Mesenchymal stem cell (in vitro differentiated cells and primary cell): ENCODE data around the gene C21orf58.
A peak's percentile ranks its signal among the peaks of the same experiment; 100 is the strongest.

Experiments used
- DNase-seq: peaks from one replicate; pipeline ENCODE4 v3.0.0-alpha.2; 2013
- H2AFZ ChIP-seq: one replicate; pipeline ENCODE4 v1.6.1; 2013; ENCODE audit warnings: low read depth, mild to moderate bottlenecking, control low read depth, inconsistent platforms, low read length, moderate library complexity
- H2AK5ac ChIP-seq: 2 replicates; pipeline ENCODE4 v1.6.1; 2013; ENCODE audit warnings: low read length, moderate library complexity, mild to moderate bottlenecking, inconsistent platforms; ENCODE audit not compliant: severe bottlenecking
- H2BK120ac ChIP-seq: one replicate; pipeline ENCODE4 v1.6.1; 2013; ENCODE audit warnings: low read depth, mild to moderate bottlenecking, inconsistent platforms, low read length, moderate library complexity
- H2BK12ac ChIP-seq, 2 experiments: one replicate each; pipeline ENCODE4 v1.6.1; 2013; ENCODE audit warnings: inconsistent platforms in 2 of 2, low read length in 2 of 2, mild to moderate bottlenecking in 2 of 2, moderate library complexity in 2 of 2, control low read depth in 1 of 2
- H2BK15ac ChIP-seq: one replicate; pipeline ENCODE4 v1.6.1; 2013; ENCODE audit warnings: mild to moderate bottlenecking, low read depth, inconsistent platforms; ENCODE audit not compliant: poor library complexity, severe bottlenecking
- H2BK5ac ChIP-seq: 2 replicates; pipeline ENCODE4 v1.6.1; 2013; ENCODE audit warnings: low read depth, mild to moderate bottlenecking, low read length, control low read depth, inconsistent platforms; ENCODE audit not compliant: poor library complexity, severe bottlenecking
- H3K14ac ChIP-seq, 2 experiments: one replicate each; pipeline ENCODE4 v1.6.1; 2013; ENCODE audit warnings: inconsistent platforms in 2 of 2, low read length in 2 of 2, control low read depth in 1 of 2, mild to moderate bottlenecking in 1 of 2, moderate library complexity in 1 of 2
- H3K18ac ChIP-seq, 2 experiments: one replicate each; pipeline ENCODE4 v1.6.1; 2013; ENCODE audit warnings: inconsistent platforms in 2 of 2, low read length in 2 of 2, control low read depth in 1 of 2, low read depth in 1 of 2, mild to moderate bottlenecking in 1 of 2
- H3K23ac ChIP-seq, 2 experiments: one replicate each; pipeline ENCODE4 v1.6.1; 2013; ENCODE audit warnings: inconsistent platforms in 2 of 2, low read length in 2 of 2, mild to moderate bottlenecking in 2 of 2, moderate library complexity in 2 of 2, control low read depth in 1 of 2
- H3K27ac ChIP-seq: 2 replicates; pipeline ENCODE4 v1.5.1; 2013; ENCODE audit warnings: mild to moderate bottlenecking, moderate library complexity, low read length, control low read depth, inconsistent platforms; ENCODE audit not compliant: poor library complexity, severe bottlenecking
- H3K27me3 ChIP-seq, 2 experiments: 2 replicates each; pipeline versions ENCODE4 v1.6.1 to v1.7.0; 2013; ENCODE audit warnings: low read length in 2 of 2, mild to moderate bottlenecking in 2 of 2, moderate library complexity in 2 of 2, control low read depth in 1 of 2, inconsistent platforms in 1 of 2; ENCODE audit not compliant: control insufficient read depth in 1 of 2, insufficient read depth in 1 of 2
- H3K36me3 ChIP-seq, 2 experiments: 2 replicates each; pipeline versions ENCODE4 v1.6.1 to v1.7.0; 2013; ENCODE audit warnings: low read length in 2 of 2, control low read depth in 1 of 2, inconsistent platforms in 1 of 2, low read depth in 1 of 2, mild to moderate bottlenecking in 1 of 2; ENCODE audit not compliant: insufficient read depth in 2 of 2, control insufficient read depth in 1 of 2
- H3K4ac ChIP-seq, 2 experiments: one replicate each; pipeline ENCODE4 v1.6.1; 2013; ENCODE audit warnings: inconsistent platforms in 2 of 2, low read length in 2 of 2, mild to moderate bottlenecking in 2 of 2, moderate library complexity in 2 of 2, control low read depth in 1 of 2, low read depth in 1 of 2
- H3K4me1 ChIP-seq: 2 replicates; pipeline ENCODE4 v1.6.1; 2013; ENCODE audit warnings: low read depth, low read length, control low read depth; ENCODE audit not compliant: control insufficient read depth, insufficient read depth
- H3K4me2 ChIP-seq: 2 replicates; pipeline ENCODE4 v1.6.1; 2013; ENCODE audit warnings: low read length, mild to moderate bottlenecking, inconsistent platforms; ENCODE audit not compliant: poor library complexity, severe bottlenecking
- H3K4me3 ChIP-seq, 2 experiments: 2 replicates each; pipeline versions ENCODE4 v1.5.1 to v1.7.0; 2013; ENCODE audit warnings: low read length in 2 of 2, mild to moderate bottlenecking in 2 of 2, control low read depth in 1 of 2, low read depth in 1 of 2; ENCODE audit not compliant: insufficient read depth in 1 of 2
- H3K79me1 ChIP-seq: replicated peaks from 2 replicates; pipeline ENCODE4 v1.6.1; 2013; ENCODE audit warnings: mild to moderate bottlenecking, control low read depth, low read length, inconsistent platforms; ENCODE audit not compliant: poor library complexity, severe bottlenecking
- H3K9ac ChIP-seq: 2 replicates; pipeline ENCODE4 v1.7.0; 2013; ENCODE audit warnings: mild to moderate bottlenecking, low read length, moderate library complexity
- H3K9me3 ChIP-seq: 2 replicates; pipeline ENCODE4 v1.7.0; 2013; ENCODE audit warnings: mild to moderate bottlenecking, low read length; ENCODE audit not compliant: control insufficient read depth
- H4K8ac ChIP-seq: one replicate; pipeline ENCODE4 v1.6.1; 2013; ENCODE audit warnings: inconsistent platforms, mild to moderate bottlenecking, low read length, moderate library complexity
- H4K91ac ChIP-seq: one replicate; pipeline ENCODE4 v1.6.1; 2013; ENCODE audit warnings: mild to moderate bottlenecking, low read length, inconsistent platforms
- WGBS: methylation state at CpG from one replicate; pipeline ENCODE4 v1.1.7; 2013; ENCODE audit warnings: mixed read lengths; 5-methylcytosine and 5-hydroxymethylcytosine counted together

C21orf58 gene

DNA sequence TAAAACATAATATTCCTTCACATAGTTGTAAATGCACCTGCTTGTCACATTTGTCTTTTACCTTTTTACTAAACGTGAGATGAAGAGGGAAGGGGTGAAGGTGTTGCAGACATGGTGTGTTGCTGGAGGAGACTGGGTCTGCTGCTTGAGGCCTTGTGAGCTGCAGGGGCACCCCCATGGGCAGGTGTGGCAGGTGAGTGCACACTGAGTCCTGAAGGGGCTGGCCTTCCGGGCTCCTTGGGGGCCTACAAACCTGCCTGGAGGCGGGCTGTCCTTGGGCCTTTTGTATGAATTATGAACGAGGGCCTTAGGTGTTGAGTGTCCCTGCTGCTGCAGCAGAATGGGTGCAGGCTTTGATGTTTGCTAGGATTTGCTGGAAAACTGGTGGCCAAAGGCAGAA, 4.0 kb upstream of the C21orf58 start:
- Histone ChIP-seq H4K8ac (no peak overlapping the region), H2AK5ac (no peak overlapping the region), H3K4me2 (no peak overlapping the region), H3K18ac (no peak overlapping the region), H2AFZ (no peak overlapping the region), H3K36me3 (peaks cover 16 to 45% of the 10 kb centered on the region in 2 experiments), H2BK12ac (no peak overlapping the region), H3K4me3 (no peak overlapping the region), H2BK120ac (no peak overlapping the region), H4K91ac (no peak overlapping the region), H3K4ac (no peak overlapping the region), H3K27me3 (no peaks in the 10 kb centered on the region), H3K9me3 (no peaks in the 10 kb centered on the region), H2BK5ac (no peak overlapping the region), H3K9ac (no peak overlapping the region), H3K4me1 (peaks cover 5% of the 10 kb centered on the region), H3K14ac (no peak overlapping the region), H3K23ac (no peak overlapping the region), H2BK15ac (no peak overlapping the region), H3K27ac (no peak overlapping the region), H3K79me1 (peaks cover 31% of the 10 kb centered on the region)
- no peak for DNase-seq
- WGBS, result 96% methylated on average over 4 of the region's 4 CpGs

- Histone ChIP-seq H3K4me1 (peaks cover 11% of the 10 kb centered on the region), H3K18ac (no peak overlapping the region), H3K23ac (no peak overlapping the region), H4K91ac (no peak overlapping the region), H3K9ac (peak overlapping the region; percentile 86), H4K8ac (no peak overlapping the region), H3K9me3 (no peaks in the 10 kb centered on the region), H2BK12ac (no peak overlapping the region), H2BK5ac (no peak overlapping the region), H3K4me3 (peak overlapping the region in 1 of 2 experiments; percentile 80), H2BK120ac (no peak overlapping the region), H3K79me1 (peaks cover 26% of the 10 kb centered on the region), H3K4ac (peak overlapping the region in 1 of 2 experiments; percentile 56), H3K14ac (no peak overlapping the region), H3K36me3 (peaks cover 14 to 38% of the 10 kb centered on the region in 2 experiments), H3K27me3 (no peaks in the 10 kb centered on the region), H2AFZ (no peak overlapping the region), H3K27ac (no peak overlapping the region), H2BK15ac (no peak overlapping the region), H3K4me2 (no peak overlapping the region), H2AK5ac (no peak overlapping the region)
- DNase-seq, result no peak
- WGBS, result 93% methylated on average over 15 of the region's 15 CpGs
Observed at GRCh38 chr21:46326110-46326703, 2.5 kb upstream of the C21orf58 start.

DNA sequence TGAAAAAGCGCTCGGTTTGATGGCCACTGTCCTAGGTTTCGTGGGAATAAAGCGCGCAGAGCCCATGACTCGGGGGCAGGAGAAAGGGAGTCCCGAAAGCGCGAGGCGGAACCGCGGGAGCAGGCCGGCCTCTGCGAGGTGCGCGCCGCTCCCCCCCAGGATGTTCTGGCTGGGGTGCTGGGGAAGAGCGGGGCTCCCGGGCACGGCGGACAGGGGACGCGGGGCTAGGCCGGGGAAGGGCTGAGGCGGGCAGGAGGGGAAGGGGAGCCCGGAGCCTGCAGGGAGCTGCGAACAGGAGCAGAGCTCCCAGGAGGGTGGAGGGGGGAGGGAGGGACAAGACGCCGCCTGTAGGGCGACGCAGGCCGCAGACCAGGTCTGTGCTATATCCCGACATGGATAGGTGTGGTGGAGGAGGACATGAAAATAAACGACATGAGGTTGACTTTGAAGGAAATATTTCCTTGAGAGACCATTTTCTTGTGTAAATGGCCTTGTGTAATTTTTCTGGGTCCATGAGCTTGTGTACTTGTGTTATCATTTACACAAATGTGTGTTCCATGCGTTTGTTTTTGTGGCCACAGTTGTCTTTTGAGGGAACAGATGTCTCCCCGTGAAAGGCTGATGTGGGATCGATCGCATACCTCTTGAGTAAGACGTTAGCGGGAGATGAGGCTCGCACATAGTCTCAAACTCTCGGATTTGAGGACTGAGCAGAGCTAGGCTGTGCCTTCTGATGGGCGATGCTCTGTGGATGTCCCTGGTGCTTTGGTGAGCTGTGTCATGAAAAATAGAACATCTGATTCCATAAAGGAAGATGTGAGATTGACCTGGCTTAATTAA, 1.6 kb upstream of the C21orf58 start:
- H3K4ac ChIP-seq, result peak overlapping the region; percentile 5 to 15
- no peak overlapping the region for H2BK5ac ChIP-seq
- no peak overlapping the region for H2BK15ac ChIP-seq
- H3K23ac ChIP-seq, result peak overlapping the region in 1 of 2 experiments; percentile 79
- peaks cover 14 to 31% of the 10 kb centered on the region in 2 experiments for H3K36me3 ChIP-seq
- H3K79me1 ChIP-seq, result peaks cover 26% of the 10 kb centered on the region
- no peak overlapping the region for H2BK120ac ChIP-seq
- peak overlapping the region; percentile 77 to 85 for H3K18ac ChIP-seq
- peak overlapping the region; percentile 54 for H2AFZ ChIP-seq
- H4K91ac ChIP-seq, result peak overlapping the region; percentile 53
- no peaks in the 10 kb centered on the region for H3K9me3 ChIP-seq
- peak; percentile 71 for DNase-seq
- H3K4me1 ChIP-seq, result peaks cover 11% of the 10 kb centered on the region
- no peak overlapping the region for H2AK5ac ChIP-seq
- H4K8ac ChIP-seq, result peak overlapping the region; percentile 61
- peak overlapping the region; percentile 49 for H3K27ac ChIP-seq
- no peak overlapping the region for H2BK12ac ChIP-seq
- WGBS, result 7% methylated on average over 42 of the region's 43 CpGs
- no peaks in the 10 kb centered on the region for H3K27me3 ChIP-seq
- H3K4me2 ChIP-seq, result peak overlapping the region; percentile 87
- peak overlapping the region; percentile 86 for H3K9ac ChIP-seq
- peak overlapping the region; percentile 80 to 83 for H3K4me3 ChIP-seq
- peak overlapping the region in 1 of 2 experiments; percentile 86 for H3K14ac ChIP-seq

DNA sequence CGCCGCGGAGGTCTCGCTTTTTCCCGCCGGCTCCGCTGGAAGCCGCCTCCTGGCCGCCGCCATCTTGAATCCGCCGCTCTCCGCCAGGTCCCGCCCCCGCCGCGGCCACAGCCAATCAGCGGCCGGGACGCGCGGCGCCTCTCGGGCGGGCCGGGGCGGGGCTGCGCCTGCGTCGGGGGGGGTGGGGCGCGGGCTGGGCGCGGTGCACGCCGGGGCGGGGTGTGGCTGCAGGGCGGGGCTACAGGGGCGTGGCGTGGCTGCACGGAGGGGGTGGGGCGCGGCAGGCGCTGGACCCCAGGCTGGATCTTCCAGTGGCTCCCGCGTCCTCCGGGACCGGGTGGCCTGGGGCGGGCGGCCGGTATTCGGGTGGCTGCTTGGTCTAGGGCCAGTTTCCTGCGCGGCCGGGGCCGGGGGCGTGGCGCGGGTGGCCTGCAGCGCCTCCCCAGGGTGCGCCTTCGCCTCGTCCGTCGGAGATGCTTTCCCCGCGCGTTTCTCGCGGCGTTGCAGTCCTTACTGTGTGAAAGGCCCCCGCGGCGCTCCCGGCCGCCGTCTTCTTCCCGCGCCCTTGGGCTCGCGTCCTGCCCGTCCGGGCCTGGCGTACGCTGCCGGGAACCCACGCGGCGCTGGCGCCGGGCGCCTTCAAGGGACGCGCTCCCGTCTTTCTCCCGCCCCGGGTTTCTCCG, 861 bp upstream of the C21orf58 start:
- H4K91ac ChIP-seq, result no peak overlapping the region
- H3K18ac ChIP-seq, result peak overlapping the region; percentile 77 to 89
- H3K27ac ChIP-seq, result peak overlapping the region; percentile 49
- peaks cover 23% of the 10 kb centered on the region for H3K79me1 ChIP-seq
- H3K36me3 ChIP-seq, result peaks cover 13 to 23% of the 10 kb centered on the region in 2 experiments
- H2AK5ac ChIP-seq, result no peak overlapping the region
- no peaks in the 10 kb centered on the region for H3K27me3 ChIP-seq
- no peaks in the 10 kb centered on the region for H3K9me3 ChIP-seq
- H2BK5ac ChIP-seq, result peak overlapping the region; percentile 22
- H3K4me3 ChIP-seq, result peak overlapping the region; percentile 92 to 98
- no peak overlapping the region for H3K14ac ChIP-seq
- under 1% methylated on average over 74 of the region's 98 CpGs for whole genome bisulfite sequencing
- peak overlapping the region; percentile 92 for H3K9ac ChIP-seq
- H2AFZ ChIP-seq, result peak overlapping the region; percentile 54
- H3K4me2 ChIP-seq, result peak overlapping the region; percentile 87
- H2BK12ac ChIP-seq, result no peak overlapping the region
- peak overlapping the region; percentile 58 to 77 for H3K4ac ChIP-seq
- H2BK120ac ChIP-seq, result peak overlapping the region; percentile 21
- H3K23ac ChIP-seq, result no peak overlapping the region
- DNase-seq, result peak; percentile 75
- H4K8ac ChIP-seq, result peak overlapping the region; percentile 83
- peaks cover 11% of the 10 kb centered on the region for H3K4me1 ChIP-seq
- peak overlapping the region; percentile 44 for H2BK15ac ChIP-seq
